T-helper 2 cell (primary cell): ENCODE data around the gene ETS1.

Source experiments
- DNase-seq, 5 experiments: peaks; one replicate each; pipeline versions ENCODE4 v3.0.0 to v3.0.0-alpha.2; 2012 to 2022

The ETS1 gene

DNA sequence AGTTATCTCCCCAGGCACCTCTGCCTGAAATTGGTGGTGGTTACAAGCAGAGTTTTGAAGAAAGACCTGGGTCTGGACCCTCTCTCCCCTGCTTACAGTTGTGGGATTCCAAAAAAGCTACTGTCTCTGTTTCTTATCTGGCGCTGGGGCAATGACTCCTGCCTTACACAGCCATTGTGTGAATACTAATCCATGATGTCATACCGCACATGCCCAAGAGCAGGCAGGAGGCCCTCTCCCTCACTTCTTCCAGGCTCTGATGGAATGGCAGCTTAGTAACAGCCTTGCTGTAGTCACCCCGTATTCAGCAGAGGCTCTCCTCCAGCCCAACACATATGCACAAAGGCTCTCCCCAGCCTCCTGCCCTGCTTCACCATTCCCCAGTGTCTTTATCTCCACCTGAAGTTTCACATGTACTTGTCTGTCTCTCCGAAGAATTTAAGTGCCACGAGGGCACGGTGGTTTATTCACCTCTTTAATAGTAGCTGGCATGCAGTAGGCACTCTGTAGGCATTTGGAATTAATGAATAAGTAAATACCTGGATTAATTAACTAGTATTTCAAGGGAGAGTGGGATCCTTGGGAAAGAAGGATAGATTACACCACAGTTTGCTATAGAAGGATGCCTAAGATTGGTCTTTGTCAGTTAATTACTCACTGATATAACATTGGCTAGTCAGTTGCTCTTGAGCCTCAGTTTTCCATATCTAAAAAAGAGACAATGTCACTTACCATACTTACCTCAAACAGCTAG, 165.6 kb downstream of the ETS1 start:
- DNase-seq, result no peak

DNA sequence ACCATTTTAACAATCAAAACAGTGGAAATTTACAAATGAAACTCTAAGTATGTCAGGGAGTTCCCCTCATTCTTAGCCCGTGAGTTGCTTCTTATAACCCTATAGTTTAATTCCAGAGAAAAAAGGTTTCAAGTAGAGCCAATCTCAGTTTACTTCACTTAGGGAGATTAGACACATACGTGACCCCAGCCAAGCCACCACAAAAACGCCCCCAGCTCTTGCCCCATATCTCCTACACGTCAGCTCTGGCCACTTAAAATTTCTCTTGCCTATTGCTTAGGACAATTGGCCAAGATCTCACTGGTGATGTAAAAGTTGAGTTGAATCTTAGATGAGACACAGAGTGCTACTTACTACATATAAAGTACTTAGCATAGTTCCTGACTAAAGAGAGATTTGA, 166.4 kb downstream of the ETS1 start:
- DNase-seq, result no peak

DNA sequence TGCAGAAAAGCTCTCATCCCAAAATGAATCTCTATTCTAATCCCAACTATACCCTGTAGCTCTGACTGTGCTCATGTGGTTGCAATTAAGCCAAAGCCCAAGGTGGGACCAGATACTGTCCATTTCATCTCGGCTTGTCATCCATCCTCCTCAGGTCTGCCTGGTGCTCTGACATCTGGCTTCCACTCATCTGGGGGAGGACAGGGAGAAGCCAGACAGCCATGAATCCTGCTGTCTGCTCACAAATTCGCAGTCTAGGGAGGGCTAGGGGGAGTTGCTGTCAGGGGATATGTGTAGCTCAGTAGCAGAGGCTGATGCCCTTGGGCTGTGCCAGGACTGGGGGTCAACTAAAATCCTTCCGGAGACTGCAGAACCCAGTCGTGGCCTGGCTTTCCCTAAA, 167.1 kb downstream of the ETS1 start:
- DNase-seq, result no peak

DNA sequence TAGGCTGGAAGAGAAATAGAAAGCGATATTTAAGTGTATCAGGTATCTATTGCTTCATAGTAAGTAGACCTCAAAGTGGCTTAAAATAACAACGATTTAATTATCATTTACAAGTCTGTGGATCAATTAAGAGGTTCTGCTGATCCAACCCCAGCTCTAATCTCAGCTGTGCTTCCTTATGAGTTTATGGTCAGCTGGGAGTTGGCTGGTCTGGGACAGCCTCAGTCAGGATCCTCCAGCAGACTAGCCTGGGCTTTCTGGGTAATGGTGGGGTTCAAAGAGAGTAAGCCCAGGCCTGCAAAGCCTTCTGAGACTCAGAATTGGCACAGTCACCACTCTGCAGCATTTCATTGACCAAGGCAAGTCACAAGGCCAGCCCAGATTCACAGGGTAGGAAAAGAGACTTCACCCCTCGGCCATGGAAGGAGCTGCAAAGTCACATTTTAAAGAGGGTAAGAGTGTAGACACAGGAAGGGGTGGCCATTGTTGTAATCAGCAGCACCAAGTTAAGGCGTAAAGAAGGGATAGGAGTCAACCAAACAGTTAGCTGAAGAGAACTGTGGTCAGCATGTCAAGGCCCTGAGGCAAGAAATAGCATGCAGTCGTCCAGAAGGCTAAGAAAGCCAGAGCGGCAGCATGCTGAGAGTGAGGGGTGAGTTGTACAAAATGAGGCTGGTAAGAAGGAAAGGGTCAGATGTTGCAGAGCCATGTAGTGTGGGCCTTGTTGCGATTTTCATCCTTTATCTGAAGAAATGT, 168.2 kb downstream of the ETS1 start:
- no peak for DNase-seq

DNA sequence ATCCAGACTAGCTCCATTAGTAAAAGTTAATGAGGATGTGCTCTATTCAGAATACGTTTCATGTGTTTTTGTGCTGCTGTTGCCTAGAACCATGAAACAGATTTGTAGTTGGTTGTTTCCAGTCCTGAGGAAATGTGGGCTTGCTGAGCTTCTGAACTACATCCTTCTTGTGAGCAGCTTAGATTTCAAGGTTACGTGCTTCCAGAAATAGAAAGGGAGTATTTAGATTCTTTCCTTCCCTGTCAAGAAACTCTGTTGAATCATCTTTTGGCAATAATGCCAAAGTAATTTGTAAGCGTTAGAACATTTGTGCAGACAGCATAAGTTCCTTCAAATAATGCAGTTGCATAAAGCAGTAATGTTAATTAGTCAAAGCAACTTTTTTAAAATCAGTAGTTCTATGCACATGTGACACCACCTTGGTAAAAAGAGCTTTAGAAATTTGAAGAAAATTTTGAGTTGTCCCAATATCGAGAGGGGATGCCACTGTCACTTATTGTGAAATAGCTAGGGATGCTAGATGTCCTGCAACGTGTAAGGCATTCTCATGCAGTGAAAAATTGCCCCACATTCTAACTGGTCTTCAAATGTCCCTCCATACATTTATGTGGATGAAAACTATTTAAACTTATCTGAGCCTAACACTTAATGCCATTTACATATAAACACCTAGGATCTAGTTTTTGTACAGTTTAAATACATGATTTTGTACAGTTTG, 169.6 kb downstream of the ETS1 start:
- no peak for DNase-seq

DNA sequence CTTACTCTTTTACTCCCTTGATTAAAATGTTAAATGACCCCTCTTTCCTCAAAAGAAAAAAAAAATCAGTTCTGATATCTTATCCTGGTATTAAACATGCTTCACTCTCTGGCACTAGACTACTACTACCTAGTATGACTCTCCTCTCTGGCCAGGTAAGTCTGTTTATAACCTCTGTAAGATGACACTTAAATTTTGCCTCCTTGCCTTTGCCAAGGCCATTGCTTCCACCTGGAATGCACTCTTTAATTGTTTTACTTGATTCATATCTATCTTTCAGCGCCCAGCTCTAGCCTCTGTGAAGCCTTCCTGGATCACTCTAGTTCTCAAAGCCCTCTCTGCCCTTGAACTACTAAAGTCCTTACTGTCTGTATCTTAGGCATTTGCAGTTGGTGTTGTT, 170.4 kb downstream of the ETS1 start:
- no peak for DNase-seq

DNA sequence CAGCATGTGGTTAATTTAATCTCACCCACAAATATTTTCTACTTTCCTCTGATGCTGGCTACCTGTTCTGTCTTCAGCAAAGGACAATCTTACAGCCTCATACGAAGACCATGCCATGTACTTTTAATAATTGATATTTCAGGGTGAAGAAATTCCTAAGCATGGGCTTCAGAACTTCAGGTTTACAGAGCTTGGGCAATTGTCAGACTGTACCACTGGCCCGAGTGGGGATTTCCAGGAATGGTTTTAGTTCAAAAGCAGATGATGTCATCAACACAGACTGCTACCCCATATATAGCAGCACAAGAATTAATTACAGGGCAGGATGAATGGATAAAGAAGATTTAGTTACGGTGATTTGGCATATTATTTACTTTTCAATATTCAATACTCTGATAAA, 171.8 kb downstream of the ETS1 start:
- no peak for DNase-seq

DNA sequence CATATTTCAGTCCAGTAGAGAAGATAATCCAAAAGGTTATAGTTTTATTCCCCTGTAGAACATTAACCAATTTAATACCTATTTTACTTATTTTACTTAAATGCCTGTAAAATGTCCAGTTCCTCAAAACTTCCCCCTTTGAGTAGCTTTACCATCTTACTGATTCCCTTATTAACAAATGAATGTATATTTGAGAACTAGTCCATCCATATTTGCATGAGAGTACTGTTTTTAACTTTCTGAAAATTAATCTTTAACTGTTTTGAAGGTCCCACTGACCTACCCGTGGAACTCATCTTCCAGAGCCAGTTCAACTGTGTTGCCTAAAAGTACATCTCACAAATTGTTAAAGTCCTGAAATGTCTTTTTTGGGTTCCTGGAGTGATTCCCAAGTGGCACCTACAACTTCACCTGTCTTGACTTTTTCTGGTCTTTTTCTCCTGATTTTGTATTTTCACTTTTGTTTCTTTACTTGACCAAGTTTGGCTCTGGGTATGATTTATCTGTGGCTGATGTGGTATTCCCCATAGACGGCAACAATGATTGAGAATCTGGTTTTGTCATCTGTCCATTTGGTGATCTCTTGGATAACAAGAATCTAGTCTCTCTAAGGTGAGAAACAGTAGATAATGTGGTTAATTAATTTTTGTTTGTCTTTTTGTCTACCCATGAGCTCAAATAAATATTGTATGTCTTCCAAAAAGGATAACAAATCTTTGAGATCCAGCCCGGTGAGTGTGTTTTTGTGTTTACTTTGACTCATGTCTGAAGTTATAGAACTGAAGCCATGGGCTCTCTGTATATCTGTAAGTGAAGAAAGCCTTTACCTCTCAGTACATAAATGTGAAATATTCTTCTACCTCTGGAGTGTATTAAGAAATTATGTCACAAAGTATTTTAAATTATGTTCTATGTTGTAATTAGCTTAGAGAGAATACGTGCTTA, 174.2 kb downstream of the ETS1 start:
- peak in 1 of 5 experiments; percentile 67 for DNase-seq

DNA sequence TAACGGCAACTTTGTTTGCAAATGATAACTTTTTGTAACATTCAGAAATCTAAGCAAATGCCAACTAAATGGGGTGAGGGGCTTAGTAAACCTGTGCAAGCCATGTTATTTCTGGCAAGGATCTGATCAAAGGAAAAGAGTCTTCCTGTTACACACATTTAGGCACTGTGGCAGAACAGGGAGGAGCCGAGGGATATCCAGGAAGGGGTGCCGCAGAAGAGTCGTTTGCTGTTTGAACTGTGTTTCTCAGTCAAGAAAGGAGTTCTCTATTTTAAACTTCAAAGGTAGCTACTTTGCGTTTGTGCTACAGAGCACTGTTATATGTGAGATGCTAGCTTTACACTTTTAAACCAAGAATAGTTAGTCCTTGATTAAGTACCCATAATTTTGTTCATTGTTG, 175.5 kb downstream of the ETS1 start:
- no peak for DNase-seq

DNA sequence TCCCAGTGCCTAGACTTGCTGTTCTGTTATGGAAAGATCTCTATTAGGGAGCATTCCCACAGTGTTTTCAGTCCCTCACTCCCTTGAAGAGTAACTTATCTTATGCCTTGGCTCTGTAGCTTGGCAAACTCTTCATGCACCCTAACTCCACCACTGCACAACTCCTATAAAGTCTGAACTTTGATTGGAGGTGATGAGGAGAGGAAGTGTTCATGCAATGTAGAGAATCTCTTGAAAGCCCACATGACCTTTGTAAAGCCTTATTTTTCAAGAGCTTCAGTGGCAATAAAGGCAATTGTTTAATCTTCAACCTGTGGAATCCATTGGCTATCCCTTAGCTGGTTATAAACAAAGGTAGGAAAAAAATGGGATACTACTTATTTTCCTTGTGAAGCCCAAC, 176.2 kb downstream of the ETS1 start:
- no peak for DNase-seq

DNA sequence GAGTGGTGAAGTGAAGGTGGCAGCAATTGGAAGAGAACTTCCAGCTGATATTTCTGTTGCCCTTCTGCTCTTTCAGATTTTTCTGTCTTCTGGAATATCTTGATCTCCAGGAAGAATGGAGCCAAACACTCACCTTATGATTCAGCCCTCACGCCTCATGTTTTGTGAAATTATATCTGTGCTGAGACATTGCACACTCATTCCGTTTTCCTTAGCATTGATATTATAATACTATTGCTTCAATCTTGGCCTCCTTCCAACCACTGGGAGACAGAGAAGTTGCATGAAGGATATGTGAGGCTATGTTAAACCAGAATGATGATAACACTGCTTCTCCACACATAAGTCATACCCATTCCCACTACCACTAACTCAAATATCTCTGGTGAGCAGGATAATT, 177.9 kb downstream of the ETS1 start:
- DNase-seq, result no peak
